Ishikawa (cell line): ENCODE results near the gene PIGN.

Experiments
- CEBPB ChIP-seq: IDR thresholded peaks from 2 replicates; pipeline ENCODE4 v1.6.1; 2012
- CREB1 ChIP-seq: IDR thresholded peaks from 2 replicates; pipeline ENCODE4 v1.6.1; 2012; ENCODE audit warnings: low read depth
- EGR1 ChIP-seq: IDR thresholded peaks from 2 replicates; pipeline ENCODE4 v1.6.1; 2012
- EP300 ChIP-seq: IDR thresholded peaks from 2 replicates; pipeline ENCODE4 v1.6.1; 2012; ENCODE audit warnings: borderline replicate concordance
- FOXM1 ChIP-seq: IDR thresholded peaks from 2 replicates; pipeline ENCODE4 v1.6.1; 2012; ENCODE audit warnings: low read depth, borderline replicate concordance
- MAX ChIP-seq: IDR thresholded peaks from 2 replicates; pipeline ENCODE4 v1.6.1; 2012
- NFIC ChIP-seq: IDR thresholded peaks from 2 replicates; pipeline ENCODE4 v1.6.1; 2012
- RAD21 ChIP-seq: IDR thresholded peaks from 2 replicates; pipeline ENCODE4 v1.6.1; 2012; ENCODE audit warnings: low read depth
- REST ChIP-seq: IDR thresholded peaks from 2 replicates; pipeline ENCODE4 v1.6.1; 2012; ENCODE audit warnings: low read depth, mild to moderate bottlenecking
- TAF1 ChIP-seq: IDR thresholded peaks from 2 replicates; pipeline ENCODE4 v1.6.1; 2012; ENCODE audit warnings: low read depth, mild to moderate bottlenecking
- TCF12 ChIP-seq: IDR thresholded peaks from 2 replicates; pipeline ENCODE4 v1.6.1; 2012; ENCODE audit warnings: low read depth
- TEAD4 ChIP-seq: IDR thresholded peaks from 2 replicates; pipeline ENCODE4 v1.6.1; 2012
- USF1 ChIP-seq: IDR thresholded peaks from 2 replicates; pipeline ENCODE4 v1.6.1; 2012
- YY1 ChIP-seq: IDR thresholded peaks from 2 replicates; pipeline ENCODE4 v1.6.1; 2012; ENCODE audit warnings: low read depth
- ZBTB7A ChIP-seq: IDR thresholded peaks from 2 replicates; pipeline ENCODE4 v1.6.1; 2012; ENCODE audit warnings: low read depth

PIGN gene

DNA sequence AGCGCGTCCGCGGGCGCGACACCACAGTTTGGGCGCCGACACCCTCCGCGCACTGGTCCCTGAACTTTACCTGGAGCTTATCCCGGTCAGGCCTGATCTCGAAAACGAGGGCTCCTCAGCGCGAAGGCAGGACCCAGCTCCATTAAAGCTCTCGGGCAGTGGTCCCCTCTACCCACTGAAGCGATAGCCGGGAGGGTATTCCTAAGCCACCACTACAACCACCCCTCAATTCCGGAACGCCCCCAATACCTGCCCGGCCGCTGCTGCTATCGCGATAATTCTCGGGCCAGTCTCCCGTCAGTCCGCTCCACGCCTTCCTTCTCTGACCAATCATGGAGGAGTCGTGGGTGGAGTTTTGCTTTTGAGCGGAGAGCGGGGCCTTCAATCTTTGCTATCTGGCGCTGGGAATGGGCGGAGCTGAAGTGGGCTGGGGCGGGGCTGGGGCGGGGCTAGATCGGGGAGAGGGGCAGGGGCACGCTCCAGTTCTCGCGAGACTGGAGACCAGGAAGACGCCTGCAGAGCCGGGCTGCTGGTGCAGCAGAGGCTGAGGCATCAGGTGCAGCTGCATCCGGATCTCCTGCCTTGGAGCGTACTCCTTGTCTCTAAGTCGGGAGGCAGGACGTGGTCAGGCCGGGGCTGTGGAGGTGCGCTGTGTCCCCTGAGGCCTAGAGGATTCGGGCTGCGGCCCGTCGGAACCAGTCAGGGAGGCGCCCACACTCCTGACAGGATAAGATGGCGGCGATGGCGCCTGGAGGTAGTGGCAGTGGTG lies at the start of gene PIGN, which contains the start of gene RELCH:
Gene PIGN, minus strand, starts transcription at position 283 of the 769 bp plus-strand sequence. CDS start 25,703 bp downstream, outside the sequence.
Gene RELCH, plus strand, starts transcription at position 482 of the 769 bp plus-strand sequence. Its CDS starts 251 bp downstream, at position 733.
- TF ChIP-seq TEAD4, result no peak
- no peak; the same call in 1 of the 2 replicates for TF ChIP-seq MAX
- peak; percentile 67 for TF ChIP-seq TAF1
- peak; percentile 47; the same call in 1 of the 2 replicates for TF ChIP-seq ZBTB7A
- peak; percentile 88 for TF ChIP-seq YY1
- no peak for TF ChIP-seq EP300
- 0 out of 2 replicates have a peak, but pooled peaks have one; percentile 4 for TF ChIP-seq USF1
- TF ChIP-seq CREB1, result no peak
- no peak for TF ChIP-seq CEBPB
- no peak for TF ChIP-seq TCF12
- TF ChIP-seq EGR1, result 0 out of 2 replicates have a peak, but pooled peaks have one; percentile 5
- TF ChIP-seq FOXM1, result no peak
- TF ChIP-seq RAD21, result no peak
- no peak for TF ChIP-seq NFIC
- TF ChIP-seq REST, result no peak

DNA sequence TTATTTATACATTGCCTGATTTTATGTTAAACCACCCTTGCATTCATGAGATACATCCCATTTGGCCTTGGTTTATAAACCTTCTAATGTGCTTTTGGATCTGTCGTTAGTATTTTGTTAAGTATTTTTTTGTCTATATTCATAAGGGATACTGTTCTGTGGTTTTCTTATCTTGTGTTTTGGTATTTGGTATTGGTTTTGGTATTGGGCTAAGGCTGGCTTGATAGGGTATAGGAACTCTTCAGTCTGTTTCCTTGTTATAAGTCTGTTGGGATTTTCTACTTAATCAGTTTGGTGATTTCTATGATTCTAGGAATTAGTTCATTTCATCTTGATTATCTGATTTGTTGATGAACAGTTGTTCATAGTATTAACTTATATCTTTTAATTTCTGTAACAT lies 49.4 kb upstream of the PIGN start:
- no peak for TF ChIP-seq USF1
- no peak for TF ChIP-seq ZBTB7A
- no peak for TF ChIP-seq NFIC
- no peak for TF ChIP-seq EP300
- TF ChIP-seq FOXM1, result no peak
- no peak for TF ChIP-seq REST
- no peak for TF ChIP-seq RAD21
- TF ChIP-seq EGR1, result no peak
- TF ChIP-seq YY1, result no peak
- TF ChIP-seq CREB1, result no peak
- no peak for TF ChIP-seq TCF12
- TF ChIP-seq MAX, result no peak
- TF ChIP-seq TEAD4, result no peak
- no peak for TF ChIP-seq TAF1

DNA sequence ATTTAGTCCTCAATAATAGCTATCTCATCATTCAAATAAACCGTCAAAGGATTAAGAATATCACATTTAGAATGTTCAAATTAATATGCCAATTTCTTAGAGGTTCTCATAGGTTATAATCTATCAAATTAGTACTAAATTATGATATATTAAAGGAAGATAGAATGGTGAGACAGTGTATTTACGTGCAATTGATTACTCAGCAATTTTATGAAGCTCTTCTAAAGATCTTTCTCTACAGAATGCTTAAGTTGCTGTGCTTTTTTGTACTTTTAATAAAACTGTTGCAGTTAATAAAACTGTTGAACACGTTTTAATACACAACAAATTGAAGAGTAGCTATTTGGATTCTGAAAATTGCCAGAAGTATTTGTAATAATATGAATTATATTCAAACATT lies 39.2 kb upstream of the PIGN start:
- TF ChIP-seq USF1 (no peak), REST (no peak), TCF12 (no peak), TAF1 (no peak), RAD21 (no peak)

DNA sequence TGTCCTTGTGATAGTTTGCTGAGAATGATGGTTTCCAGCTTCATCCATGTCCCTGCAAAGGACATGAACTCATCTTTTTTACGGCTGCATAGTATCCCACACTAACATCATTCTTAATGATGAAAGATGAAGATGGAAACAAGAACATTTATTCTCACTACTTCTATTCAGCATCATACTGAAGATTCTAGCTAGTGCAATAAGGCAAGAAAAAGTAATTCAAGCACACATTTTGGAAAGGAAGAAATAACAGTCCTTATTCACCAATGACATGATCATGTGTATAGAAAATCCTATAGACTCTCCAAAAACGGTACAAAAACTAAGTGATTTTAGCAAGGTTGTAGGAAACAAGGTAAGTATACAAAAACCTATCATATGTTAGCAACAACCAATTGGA lies 37.4 kb upstream of the PIGN start:
- TF ChIP-seq REST (no peak), MAX (no peak), CREB1 (no peak), RAD21 (no peak), USF1 (no peak), YY1 (no peak), TAF1 (no peak)
